H1 (cell line): ENCODE measurements around the gene TRAPPC2L. TPM values are rescaled to one million over a fixed set of nuclear protein-coding genes. Genes with fewer than 3 reads are reported as not detected.

Experiments
- CTCF ChIA-PET: fragments of 300-600 bp; sonication (Branson Sonifier 250); formaldehyde crosslinking; loops from one replicate; lab custom pipeline; 2021; ENCODE audit not compliant: partially characterized antibody; lab: Charles Lee
- POLR2A ChIA-PET: fragments of 300-600 bp; sonication (Branson Sonifier 250); formaldehyde crosslinking; loops from one replicate; lab custom pipeline; 2021; ENCODE audit warnings: inconsistent platforms; ENCODE audit not compliant: partially characterized antibody; lab: Charles Lee
- DNase-seq, 2 experiments: peaks; one replicate each; pipeline versions ENCODE4 v3.0.0 to v3.0.0-alpha.2; 2010 to 2022; ENCODE audit warnings: low spot score in 2 of 2, low read depth in 1 of 2, mixed read lengths in 1 of 2
- FAIRE-seq: peaks from 2 replicates; lab custom pipeline; 2011; peaks lifted over from hg19 to GRCh38; lab: Jason Lieb, UNC
- H2AFZ ChIP-seq: 2 replicates; pipeline ENCODE4 v1.8.1; 2012; ENCODE audit warnings: low read length, inconsistent platforms
- H2AK5ac ChIP-seq: 2 replicates; pipeline ENCODE4 v1.6.1; 2013; ENCODE audit warnings: low read depth, low read length
- H2BK120ac ChIP-seq: replicated peaks from 2 replicates; pipeline ENCODE3; 2013; ENCODE audit warnings: low read depth, low read length, inconsistent platforms
- H2BK12ac ChIP-seq: 2 replicates; pipeline ENCODE4 v1.6.1; 2013; ENCODE audit warnings: low read depth, low read length
- H2BK15ac ChIP-seq: 2 replicates; pipeline ENCODE4 v1.6.1; 2013; ENCODE audit warnings: low read length
- H2BK20ac ChIP-seq: 2 replicates; pipeline ENCODE4 v1.6.1; 2013; ENCODE audit warnings: low read length
- H2BK5ac ChIP-seq: 2 replicates; pipeline ENCODE4 v1.6.1; 2013; ENCODE audit warnings: low read depth, low read length
- H3K14ac ChIP-seq: 2 replicates; pipeline ENCODE4 v1.6.1; 2013; ENCODE audit warnings: inconsistent platforms; ENCODE audit not compliant: insufficient read length
- H3K18ac ChIP-seq: 2 replicates; pipeline ENCODE4 v1.6.1; 2013; ENCODE audit warnings: low read length; ENCODE audit errors: extremely low read depth
- H3K23ac ChIP-seq: 2 replicates; pipeline ENCODE4 v1.6.1; 2013; ENCODE audit warnings: inconsistent platforms; ENCODE audit not compliant: insufficient read length
- H3K23me2 ChIP-seq: 2 replicates; pipeline ENCODE4 v1.6.1; 2013; ENCODE audit warnings: low read depth, low read length
- H3K27ac ChIP-seq: 2 replicates; pipeline ENCODE4 v1.6.1; 2011; ENCODE audit warnings: low read depth, low read length, inconsistent platforms
- H3K27me3 ChIP-seq, 4 experiments: replicated peaks in 1 of 4; 1 replicate in 1 of 4; 2 replicates in 3 of 4; pipeline versions ENCODE4 v1.6.1 to v1.8.1; 2011 to 2013; ENCODE audit warnings: low read length in 3 of 4, mild to moderate bottlenecking in 3 of 4, inconsistent platforms in 2 of 4, mixed read lengths in 2 of 4, moderate library complexity in 1 of 4; ENCODE audit not compliant: control insufficient read depth in 3 of 4, insufficient read depth in 3 of 4; ENCODE audit errors: extremely low read depth in 1 of 4
- H3K36me3 ChIP-seq, 4 experiments: 2 replicates each; pipeline versions ENCODE4 v1.6.1 to v1.8.1; 2011 to 2013; ENCODE audit warnings: mild to moderate bottlenecking in 4 of 4, low read length in 3 of 4, moderate library complexity in 2 of 4, control low read depth in 1 of 4, inconsistent platforms in 1 of 4; ENCODE audit not compliant: insufficient read depth in 4 of 4, control insufficient read depth in 2 of 4
- H3K4ac ChIP-seq: replicated peaks from 2 replicates; pipeline ENCODE3; 2013; ENCODE audit warnings: low read length, low read depth, mixed read lengths, inconsistent platforms; ENCODE audit not compliant: insufficient read length
- H3K4me1 ChIP-seq, 4 experiments: replicated peaks in 1 of 4; 1 replicate in 1 of 4; 2 replicates in 3 of 4; pipeline versions ENCODE4 v1.6.1 to v1.8.1; 2011 to 2013; ENCODE audit warnings: low read length in 3 of 4, inconsistent platforms in 2 of 4, mixed read lengths in 1 of 4; ENCODE audit not compliant: insufficient read depth in 4 of 4, control insufficient read depth in 3 of 4
- H3K4me2 ChIP-seq, 2 experiments: 2 replicates each; pipeline versions ENCODE4 v1.6.1 to v1.8.1; 2011 to 2013; ENCODE audit warnings: low read depth in 2 of 2, low read length in 2 of 2, control low read depth in 1 of 2, inconsistent platforms in 1 of 2, mild to moderate bottlenecking in 1 of 2; ENCODE audit not compliant: insufficient read depth in 1 of 2
- H3K4me3 ChIP-seq, 4 experiments: fragments of 200-600, 300-600 bp in 1 of 4; sonication (generic), shearing (Covaris generic), sonication (Bioruptor Twin) in 1 of 4; 2 replicates each; pipeline versions ENCODE4 v1.5.1 to v1.8.1; 2011 to 2016; ENCODE audit warnings: low read length in 4 of 4, low read depth in 3 of 4, control low read depth in 2 of 4, inconsistent platforms in 2 of 4, mild to moderate bottlenecking in 2 of 4, mixed read lengths in 1 of 4, moderate library complexity in 1 of 4; ENCODE audit not compliant: insufficient read depth in 2 of 4; ENCODE audit errors: extremely low read depth in 1 of 4
- H3K56ac ChIP-seq: replicated peaks from 2 replicates; pipeline ENCODE3; 2013; ENCODE audit warnings: low read depth, mild to moderate bottlenecking, mixed read lengths, low read length, inconsistent platforms; ENCODE audit not compliant: insufficient read length
- H3K79me1 ChIP-seq: 2 replicates; pipeline ENCODE4 v1.6.1; 2013; ENCODE audit warnings: low read depth, low read length, control low read depth
- H3K79me2 ChIP-seq, 2 experiments: 2 replicates each; pipeline versions ENCODE4 v1.6.1 to v1.8.1; 2012 to 2013; ENCODE audit warnings: low read length in 2 of 2, mild to moderate bottlenecking in 2 of 2, inconsistent platforms in 1 of 2; ENCODE audit not compliant: insufficient read depth in 2 of 2, control insufficient read depth in 1 of 2
- H3K9ac ChIP-seq, 4 experiments: replicated peaks in 1 of 4; 1 replicate in 1 of 4; 2 replicates in 3 of 4; pipeline versions ENCODE4 v1.6.1 to v1.8.1; 2011 to 2013; ENCODE audit warnings: low read depth in 3 of 4, low read length in 3 of 4, control low read depth in 2 of 4, mild to moderate bottlenecking in 2 of 4, moderate library complexity in 2 of 4, inconsistent platforms in 1 of 4; ENCODE audit errors: extremely low read depth in 1 of 4
- H3K9me3 ChIP-seq, 2 experiments: 2 replicates each; pipeline versions ENCODE4 v1.6.1 to v1.8.1; 2012 to 2013; ENCODE audit warnings: mild to moderate bottlenecking in 2 of 2, moderate library complexity in 2 of 2, control low read depth in 1 of 2, inconsistent platforms in 1 of 2, low read depth in 1 of 2, low read length in 1 of 2, mixed read lengths in 1 of 2; ENCODE audit not compliant: insufficient read depth in 2 of 2
- H4K20me1 ChIP-seq, 2 experiments: replicated peaks in 1 of 2; 2 replicates each; pipeline versions ENCODE3 to v1.8.1; 2011 to 2013; ENCODE audit warnings: inconsistent platforms in 2 of 2, low read length in 2 of 2, mild to moderate bottlenecking in 1 of 2; ENCODE audit not compliant: insufficient read depth in 2 of 2, control insufficient read depth in 1 of 2
- H4K5ac ChIP-seq: 2 replicates; pipeline ENCODE4 v1.6.1; 2013; ENCODE audit warnings: low read length, low read depth, mixed read lengths, inconsistent platforms; ENCODE audit not compliant: insufficient read length
- H4K8ac ChIP-seq: 2 replicates; pipeline ENCODE4 v1.8.0; 2013; ENCODE audit warnings: mild to moderate bottlenecking, moderate library complexity, low read length, inconsistent platforms; ENCODE audit not compliant: insufficient read depth; ENCODE audit errors: extremely low read depth
- H4K91ac ChIP-seq: replicated peaks from 2 replicates; pipeline ENCODE3; 2013; ENCODE audit warnings: low read length, mixed read lengths, inconsistent platforms; ENCODE audit not compliant: insufficient read length
- BRCA1 ChIP-seq: IDR thresholded peaks from 2 replicates; pipeline ENCODE4 v1.6.1; 2012; ENCODE audit warnings: low read depth, low read length, improper control_type of control experiment
- POLR2A ChIP-seq, 2 experiments: IDR thresholded peaks; 1 replicate in 1 of 2; 2 replicates in 1 of 2; pipeline ENCODE4 v1.6.1; 2011; ENCODE audit warnings: low read depth in 2 of 2, low read length in 2 of 2, mild to moderate bottlenecking in 2 of 2; ENCODE audit errors: control extremely low read depth in 1 of 2
- SP1 ChIP-seq: IDR thresholded peaks from 2 replicates; pipeline ENCODE4 v1.6.1; 2011; ENCODE audit warnings: low read depth, low read length
- TAF7 ChIP-seq: optimal IDR thresholded peaks from 2 replicates; pipeline ENCODE3; 2011; ENCODE audit warnings: low read depth, mild to moderate bottlenecking, inconsistent platforms, low read length, moderate library complexity, borderline replicate concordance
- YY1 ChIP-seq: IDR thresholded peaks from 2 replicates; pipeline ENCODE4 v1.6.1; 2011; ENCODE audit warnings: low read depth, mild to moderate bottlenecking, low read length
- WGBS, 2 experiments: shearing (Covaris generic) in 1 of 2; methylation state at CpG; one replicate each; pipeline versions ENCODE4 v1.1.6 to v1.1.7; 2013 to 2015; ENCODE audit warnings: low lambda C conversion rate in 2 of 2, mixed read lengths in 2 of 2, inconsistent platforms in 1 of 2, low coverage in 1 of 2, missing lambda C conversion rate in 1 of 2; ENCODE audit not compliant: insufficient replicate concordance in 2 of 2, insufficient coverage in 1 of 2, insufficient read length in 1 of 2; ENCODE audit errors: extremely low coverage in 1 of 2, missing lambda C conversion rate in 1 of 2; 5-methylcytosine and 5-hydroxymethylcytosine counted together
- polyA plus RNA-seq, 7 experiments: library from polyadenylated mRNA; depleted of rRNA in 3 of 7; stranded (reverse) in 5 of 7; unstranded in 2 of 7; fragments of >200 nt in 5 of 7; fragments of 200-250 nt in 2 of 7; gene quantifications; 1 replicate in 5 of 7; 2 replicates in 1 of 7; 4 replicates in 1 of 7; pipeline versions ENCODE4 v1.2.1 to v1.2.3, GENCODE V29; 2011 to 2013; ENCODE audit warnings: missing spikeins in 2 of 7, mixed read lengths in 2 of 7
- total RNA-seq: library from RNA; stranded (reverse); fragmentation: NEBNext Ultra II Directional; extraction: Animal tissue kit (Norgen Biotek cat#: 25700); gene quantifications from 2 replicates; pipeline ENCODE4 v1.2.1, GENCODE V29; 2021

Gene TRAPPC2L
- total and polyA plus RNA-seq, 2 of the 8 experiments (the other 6 are each of a cell fraction or from before 2014, with no cell fraction given): 98.7 to 133 TPM

DNA sequence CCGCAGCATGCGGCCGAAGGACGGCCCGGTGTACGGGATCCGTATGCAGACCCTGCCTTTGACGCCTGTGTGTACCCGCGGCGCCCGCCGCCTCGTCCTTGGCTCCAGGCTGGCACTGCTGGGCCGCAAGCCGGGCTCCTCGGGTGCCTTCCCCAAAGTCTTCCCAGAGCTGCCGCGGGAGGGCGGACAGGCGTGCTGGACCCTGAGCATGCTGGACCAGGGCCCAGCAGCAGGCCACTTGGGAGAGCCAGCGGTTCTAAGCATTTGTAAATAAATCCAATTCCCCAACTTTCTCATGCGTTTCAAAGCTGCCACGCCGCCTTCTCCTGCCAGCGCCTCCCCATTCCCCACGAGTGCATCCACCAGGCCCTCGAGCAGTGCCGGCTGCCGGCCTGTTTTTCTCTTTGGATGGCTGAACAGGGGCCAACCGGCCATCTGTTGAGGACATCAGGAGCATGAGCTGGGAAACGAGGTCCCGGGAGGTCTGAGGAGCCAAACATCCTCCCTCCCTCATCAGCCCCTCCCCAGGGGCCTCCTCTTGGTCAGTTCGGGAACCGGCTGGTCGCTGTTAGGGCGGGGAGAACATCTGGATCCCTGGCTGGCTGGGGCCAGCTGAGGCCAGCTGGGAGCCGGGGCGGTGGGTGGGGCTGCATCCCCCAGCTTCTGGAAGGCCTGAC lies 30.1 kb downstream of the TRAPPC2L start:
- Histone ChIP-seq H3K14ac (no peak overlapping the region), H4K91ac (no peak overlapping the region), H3K27me3 (0 out of 7 replicates have a peak, but pooled peaks cover 0 to 2% (median 0%) of the 10 kb centered on the region in 4 experiments), H3K4ac (no peak overlapping the region), H2AK5ac (no peak overlapping the region), H3K4me1 (peaks cover 0 to 4% (median 0%) of the 10 kb centered on the region in 4 experiments; a peak in 1 of 7 replicates), H3K23me2 (no peaks in the 10 kb centered on the region; the same call in 1 of the 2 replicates), H4K8ac (no peak overlapping the region), H2BK12ac (no peak overlapping the region), H3K9ac (no peak overlapping the region), H3K36me3 (no peaks in the 10 kb centered on the region), H4K20me1 (peaks cover 0 to 4% of the 10 kb centered on the region in 2 experiments), H3K4me2 (no peak overlapping the region), H2BK20ac (no peak overlapping the region), H3K18ac (no peak overlapping the region), H2BK5ac (no peak overlapping the region), H3K4me3 (no peak overlapping the region), H3K79me1 (no peaks in the 10 kb centered on the region; the same call in 1 of the 2 replicates), H3K79me2 (no peaks in the 10 kb centered on the region), H2BK15ac (0 out of 2 replicates have a peak overlapping the region, but pooled peaks have one; percentile 46), H2BK120ac (no peak overlapping the region), H3K9me3 (no peaks in the 10 kb centered on the region), H3K56ac (no peak overlapping the region), H2AFZ (no peak overlapping the region), H4K5ac (no peak overlapping the region), H3K27ac (no peak overlapping the region), H3K23ac (no peak overlapping the region)
- ChIA-PET CTCF (interaction anchor here (0.9 to 2.1 kb wide), 5 partner anchors 11 to 150 kb away, joined by 3 to 8 read pairs (median 3); partner anchors contain the start of genes GALNS and TRAPPC2L), POLR2A (interaction anchor here (0.8 kb wide), 1 partner anchor 331 kb away, joined by 3 read pairs; the partner anchor contains the start of gene ZNF778)
- WGBS, 2 experiments: 87% methylated on average over 32 of the region's 39 CpGs; no CpG with 5 or more reads in 1 of the 2 experiments
- TF ChIP-seq BRCA1: no peak
- TF ChIP-seq TAF7: no peak
- TF ChIP-seq YY1: no peak
- TF ChIP-seq POLR2A (IDR thresholded peaks at IDR 0.05; ENCODE audit: control extremely low read depth in 1 of 2, low read depth in 2 of 2, low read length in 2 of 2): no peak
- TF ChIP-seq SP1: no peak
- DNase-seq (no peak), FAIRE-seq (no peak)
